Ascending aorta (tissue), 2 donors: ENCODE measurements around the gene GABRG3. TPM values are rescaled to one million over a fixed set of nuclear protein-coding genes. Genes with fewer than 3 reads are reported as not detected.

Experiments used
- DNase-seq, 2 donors: peaks; one replicate each; pipeline ENCODE4 v3.0.0-alpha.2; 2019; ENCODE audit warnings: low spot score in 2 of 2
- H3K27ac ChIP-seq, 2 donors: fragments of 200-600 bp; sonication (generic); one replicate each; pipeline ENCODE4 v1.5.1; 2016 to 2017; ENCODE audit warnings: mild to moderate bottlenecking in 1 of 2
- H3K27me3 ChIP-seq: fragments of 200-600 bp; sonication (generic); one replicate; pipeline ENCODE4 v1.5.1; 2017
- H3K36me3 ChIP-seq, 2 donors: fragments of 200-600 bp; sonication (generic); one replicate each; pipeline ENCODE4 v1.5.1; 2016
- H3K4me1 ChIP-seq, 2 donors: fragments of 200-600 bp; sonication (generic); one replicate each; pipeline ENCODE4 v1.5.1; 2016 to 2017; ENCODE audit warnings: mild to moderate bottlenecking in 1 of 2
- H3K4me3 ChIP-seq, 2 donors: fragments of 200-600 bp; sonication (generic); one replicate each; pipeline ENCODE4 v1.5.1; 2016 to 2017; ENCODE audit warnings: mild to moderate bottlenecking in 1 of 2
- H3K9me3 ChIP-seq, 2 donors: fragments of 200-600 bp; sonication (generic); one replicate each; pipeline ENCODE4 v1.5.1; 2016
- intact Hi-C: fragments of 100-400 bp; cut with DNase I; formaldehyde crosslinking; loops from one replicate; pipeline ENCODE4 v1.15.1; 2023
- total RNA-seq: library from RNA; depleted of rRNA; stranded (reverse); fragments of >200 nt; gene quantifications from one replicate; pipeline ENCODE4 v1.1.0, GENCODE V29; 2016
- TF ChIP-seq, protein P1 (sequence below), 3 experiments: fragments of 200-600 bp in 2 of 3; fragments of 450-650 bp in 1 of 3; sonication (generic) in 2 of 3; IDR thresholded peaks; one replicate each; pipeline ENCODE4 v1.5.1; 2016 to 2019; ENCODE audit warnings: antibody characterized with exemption in 3 of 3, mild to moderate bottlenecking in 1 of 3, moderate library complexity in 1 of 3

GABRG3 gene
- total RNA-seq, 1 donor from 2014 or later = not detected

DNA sequence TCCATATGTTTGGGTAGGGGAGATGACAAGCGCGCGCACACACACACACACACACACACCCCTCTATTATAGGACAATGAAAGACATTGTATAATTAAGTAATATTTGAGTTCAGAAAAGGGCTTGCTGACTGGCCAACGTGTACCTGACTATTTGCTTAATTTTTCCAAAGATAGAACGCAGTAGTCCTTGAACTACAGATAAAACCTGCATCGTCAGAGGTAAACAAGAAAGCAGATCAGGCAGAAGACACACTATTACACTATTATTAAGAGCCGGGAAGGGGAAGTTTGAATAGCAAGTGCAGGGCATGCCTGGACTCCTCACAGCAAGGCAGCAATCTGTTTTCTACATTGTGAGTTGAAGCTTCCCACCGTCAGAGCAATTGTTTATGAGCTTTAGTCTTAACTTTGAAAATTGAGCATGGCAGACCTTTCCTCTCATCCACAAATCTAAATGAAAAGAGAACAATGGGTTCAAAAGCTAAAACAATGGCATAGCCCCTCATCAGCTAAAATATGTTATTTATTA lies 427.7 kb downstream of the GABRG3 start:
- intact Hi-C loops = no loop called here
- TF ChIP-seq, protein P1, sequence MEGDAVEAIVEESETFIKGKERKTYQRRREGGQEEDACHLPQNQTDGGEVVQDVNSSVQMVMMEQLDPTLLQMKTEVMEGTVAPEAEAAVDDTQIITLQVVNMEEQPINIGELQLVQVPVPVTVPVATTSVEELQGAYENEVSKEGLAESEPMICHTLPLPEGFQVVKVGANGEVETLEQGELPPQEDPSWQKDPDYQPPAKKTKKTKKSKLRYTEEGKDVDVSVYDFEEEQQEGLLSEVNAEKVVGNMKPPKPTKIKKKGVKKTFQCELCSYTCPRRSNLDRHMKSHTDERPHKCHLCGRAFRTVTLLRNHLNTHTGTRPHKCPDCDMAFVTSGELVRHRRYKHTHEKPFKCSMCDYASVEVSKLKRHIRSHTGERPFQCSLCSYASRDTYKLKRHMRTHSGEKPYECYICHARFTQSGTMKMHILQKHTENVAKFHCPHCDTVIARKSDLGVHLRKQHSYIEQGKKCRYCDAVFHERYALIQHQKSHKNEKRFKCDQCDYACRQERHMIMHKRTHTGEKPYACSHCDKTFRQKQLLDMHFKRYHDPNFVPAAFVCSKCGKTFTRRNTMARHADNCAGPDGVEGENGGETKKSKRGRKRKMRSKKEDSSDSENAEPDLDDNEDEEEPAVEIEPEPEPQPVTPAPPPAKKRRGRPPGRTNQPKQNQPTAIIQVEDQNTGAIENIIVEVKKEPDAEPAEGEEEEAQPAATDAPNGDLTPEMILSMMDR (IDR thresholded peaks at IDR 0.05) = no peak

DNA sequence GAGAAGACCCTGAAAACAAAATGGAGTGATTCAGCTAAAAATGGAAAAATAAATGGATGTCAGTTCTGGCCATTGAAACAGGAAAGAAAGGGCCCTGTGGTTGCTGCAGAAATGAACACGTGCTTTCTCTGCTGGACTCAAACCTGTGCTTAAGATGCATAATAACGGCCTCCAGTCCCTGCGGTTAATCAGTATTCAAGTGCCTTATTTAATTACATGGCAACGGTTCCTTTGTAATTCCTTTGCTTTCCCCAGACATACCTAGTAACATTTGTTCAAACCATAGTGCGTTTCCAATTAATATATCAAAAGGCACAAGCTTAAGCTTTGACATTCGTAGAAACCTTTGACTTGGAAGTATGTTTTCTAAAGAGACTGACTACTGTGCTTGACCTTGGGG lies 428.3 kb downstream of the GABRG3 start:
- Histone ChIP-seq H3K4me3 (no peak overlapping the region), H3K36me3 (no peaks in the 10 kb centered on the region), H3K4me1 (no peaks in the 10 kb centered on the region), H3K9me3 (no peaks in the 10 kb centered on the region), H3K27ac (no peak overlapping the region), H3K27me3 (no peaks in the 10 kb centered on the region)
- TF ChIP-seq, protein P1 (IDR thresholded peaks at IDR 0.05) = no peak
- DNase-seq = no peak
- intact Hi-C loops = no loop called here

More for the DNA sequence above, 427.7 kb downstream of the GABRG3 start:
- Histone ChIP-seq H3K27me3 (no peaks in the 10 kb centered on the region), H3K4me1 (no peaks in the 10 kb centered on the region), H3K9me3 (peaks cover 0 to 4% of the 10 kb centered on the region in 2 donors), H3K36me3 (no peaks in the 10 kb centered on the region), H3K27ac (no peak overlapping the region), H3K4me3 (no peak overlapping the region)
- no peak for DNase-seq

DNA sequence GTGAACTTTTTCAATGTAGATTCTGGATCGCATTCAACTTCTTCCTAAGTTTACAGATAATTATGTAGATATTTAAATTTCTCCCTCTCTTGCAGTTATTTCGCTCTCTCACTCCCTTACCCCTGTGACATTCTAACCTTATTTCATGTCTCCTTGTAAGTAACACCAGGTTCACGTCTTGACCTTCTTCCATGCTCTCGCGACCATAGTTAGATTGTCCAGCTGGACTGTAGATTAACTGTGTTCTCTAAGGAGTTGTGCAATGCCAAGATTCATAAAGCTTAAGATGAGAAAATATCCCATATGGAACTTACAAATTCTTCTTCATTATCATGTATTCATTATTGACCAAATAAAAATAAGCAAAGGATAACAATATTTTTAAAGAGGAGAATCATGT lies 430.5 kb downstream of the GABRG3 start:
- intact Hi-C loops = no loop called here
- TF ChIP-seq, protein P1 (IDR thresholded peaks at IDR 0.05) = no peak
- H3K27me3 ChIP-seq = no peaks in the 10 kb centered on the region
- no peaks in the 10 kb centered on the region for H3K9me3 ChIP-seq
- DNase-seq = no peak
- no peaks in the 10 kb centered on the region for H3K36me3 ChIP-seq
- no peak overlapping the region for H3K4me3 ChIP-seq
- no peaks in the 10 kb centered on the region for H3K4me1 ChIP-seq
- H3K27ac ChIP-seq = no peak overlapping the region

DNA sequence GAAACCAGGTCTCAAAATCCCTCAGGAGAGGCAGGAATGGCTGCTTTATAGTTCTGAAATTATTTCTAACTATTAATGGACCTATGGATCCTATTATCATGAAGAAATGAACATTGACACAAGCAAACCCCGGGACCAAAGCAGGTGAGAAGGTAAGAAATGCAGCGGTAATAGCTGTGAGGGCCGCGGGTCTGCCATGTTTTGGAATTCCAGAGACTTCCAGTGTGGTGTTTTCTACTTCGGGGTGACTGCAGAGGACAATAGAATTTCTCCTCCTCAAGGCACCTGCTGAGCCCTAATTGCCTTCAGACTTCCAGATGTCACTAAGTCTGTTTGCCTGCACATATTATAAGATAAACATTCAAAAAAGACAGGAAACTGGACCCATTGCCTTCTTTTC lies 437.4 kb downstream of the GABRG3 start:
- no peak overlapping the region for H3K27ac ChIP-seq
- H3K4me3 ChIP-seq = no peak overlapping the region
- no peaks in the 10 kb centered on the region for H3K9me3 ChIP-seq
- no peaks in the 10 kb centered on the region for H3K36me3 ChIP-seq
- no peak for DNase-seq
- TF ChIP-seq, protein P1 (IDR thresholded peaks at IDR 0.05) = no peak
- intact Hi-C loops = no loop called here
- H3K4me1 ChIP-seq = no peaks in the 10 kb centered on the region
- no peaks in the 10 kb centered on the region for H3K27me3 ChIP-seq

DNA sequence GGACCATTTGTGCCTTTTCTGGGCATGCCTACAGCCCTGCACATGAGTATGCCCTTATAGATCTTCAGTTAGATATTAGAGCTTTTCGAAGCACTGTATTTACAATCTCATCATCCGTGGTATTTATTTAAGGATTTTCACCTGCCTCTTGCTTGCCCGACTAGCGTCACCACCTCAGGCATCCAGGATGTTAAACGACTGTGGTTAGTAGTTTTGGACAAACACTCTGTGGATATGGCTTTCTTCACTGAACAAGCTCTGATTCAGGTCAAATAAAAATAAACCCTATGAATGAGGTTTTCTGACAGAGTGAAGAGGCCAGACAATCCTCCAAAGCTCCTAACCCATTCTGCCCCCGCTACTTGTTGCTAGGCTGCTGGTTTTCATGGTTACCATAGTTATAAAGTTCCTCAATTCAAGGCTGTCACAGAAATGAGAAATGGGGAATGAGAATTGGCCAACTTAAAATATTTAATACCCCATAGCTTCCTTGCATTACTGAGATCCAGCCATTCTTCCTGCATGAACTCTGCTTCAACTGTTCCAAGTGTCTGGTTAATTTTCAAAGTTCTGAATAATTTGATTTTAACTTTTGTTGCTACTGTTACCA lies 440.1 kb downstream of the GABRG3 start:
- DNase-seq = no peak
- TF ChIP-seq, protein P1 (IDR thresholded peaks at IDR 0.05) = no peak
- Histone ChIP-seq H3K27ac (no peak overlapping the region), H3K27me3 (no peaks in the 10 kb centered on the region), H3K36me3 (no peaks in the 10 kb centered on the region), H3K9me3 (no peaks in the 10 kb centered on the region), H3K4me3 (no peak overlapping the region), H3K4me1 (no peaks in the 10 kb centered on the region)
- intact Hi-C loops = no loop called here
